ENCODE data around the gene RPS23.
"Not testable (repeated sequence)": the region's sequence is repeated elsewhere in the genome, so short reads cannot be mapped to it uniquely, and the experiment has no call there.

The RPS23 gene

GRCh38 chr5:82267297-82267933 is 10.7 kb downstream of the RPS23 start:
- not testable (repeated sequence) for H3K9ac ChIP-seq (ENCODE audit: low read depth, low read length); H3K27me3 ChIP-seq (ENCODE audit: control insufficient read depth, insufficient read depth, low read length); H3K4me3 ChIP-seq (ENCODE audit: low read depth, low read length); H3K36me3 ChIP-seq (ENCODE audit: control insufficient read depth, insufficient read depth, low read length); H3K9me3 ChIP-seq (ENCODE audit: control insufficient read depth, insufficient read depth, low read length); H3K4me1 ChIP-seq (ENCODE audit: control insufficient read depth, insufficient read depth, low read length)

GRCh38 chr5:82265047-82265446 is 13.1 kb downstream of the RPS23 start:
- Histone ChIP-seq H3K4me3 (ENCODE audit: low read depth, low read length) (no peak overlapping the region), H3K27me3 (ENCODE audit: control insufficient read depth, insufficient read depth, low read length) (no peaks in the 10 kb centered on the region), H3K9me3 (ENCODE audit: control insufficient read depth, insufficient read depth, low read length) (no peaks in the 10 kb centered on the region)

DNA sequence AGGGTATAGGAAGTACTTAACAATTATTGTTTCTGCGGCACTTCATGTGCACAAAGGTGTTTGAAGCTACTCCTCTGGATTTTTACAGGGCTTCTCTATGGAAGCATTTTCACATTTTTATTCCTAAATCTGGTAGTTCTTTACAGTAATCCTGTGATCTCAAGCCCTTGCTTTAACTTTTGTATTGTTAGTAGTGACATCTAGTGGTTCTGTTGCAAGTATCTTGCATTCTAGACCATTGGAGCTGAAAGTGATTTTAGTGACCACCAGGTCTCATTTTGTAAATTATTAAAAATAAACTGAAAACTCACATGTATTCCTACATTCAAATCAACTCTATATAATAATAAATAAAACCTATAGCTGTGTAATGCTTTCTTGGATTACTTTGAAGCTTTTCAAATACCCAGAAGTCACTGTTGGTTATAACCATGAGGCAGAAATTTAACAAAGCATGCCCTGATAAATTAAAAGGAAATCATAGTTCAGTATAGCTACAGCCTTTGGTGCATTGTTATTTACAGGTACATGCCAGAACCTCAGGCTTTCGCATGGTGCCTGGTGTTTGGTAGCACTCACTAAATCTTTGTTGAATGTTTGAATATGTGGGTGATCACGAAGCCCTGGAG is 18.9 kb downstream of the RPS23 start:
- Histone ChIP-seq H3K36me3 (ENCODE audit: control insufficient read depth, insufficient read depth, low read length) (no peaks in the 10 kb centered on the region), H3K4me1 (ENCODE audit: control insufficient read depth, insufficient read depth, low read length) (peaks cover 5% of the 10 kb centered on the region)

More at GRCh38 chr5:82265047-82265446, 13.1 kb downstream of the RPS23 start:
- no peaks in the 10 kb centered on the region for H3K4me1 ChIP-seq (ENCODE audit: control insufficient read depth, insufficient read depth, low read length)
- H3K36me3 ChIP-seq (ENCODE audit: control insufficient read depth, insufficient read depth, low read length) = no peaks in the 10 kb centered on the region
- no peak overlapping the region for H3K9ac ChIP-seq (ENCODE audit: low read depth, low read length)

DNA sequence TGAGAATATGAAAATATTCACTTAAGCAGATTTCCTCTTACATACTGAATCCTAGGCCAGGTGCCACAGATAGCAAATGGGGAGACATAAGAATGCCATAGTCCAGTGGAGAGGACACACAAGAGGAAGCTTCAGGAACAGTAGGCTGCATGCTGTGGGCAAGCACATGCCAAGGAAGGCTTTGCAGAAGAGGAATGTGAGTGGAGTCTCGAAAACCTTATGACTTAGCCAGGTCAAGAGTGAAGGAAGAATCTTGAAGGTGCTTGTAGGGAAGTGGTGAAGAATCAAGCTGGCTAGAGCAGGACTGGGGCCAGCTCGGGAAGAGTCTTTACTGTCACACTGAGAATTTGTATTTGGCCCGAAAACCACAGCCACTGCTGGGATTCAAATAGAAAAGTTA is 20.4 kb downstream of the RPS23 start:
- H3K4me1 ChIP-seq (ENCODE audit: control insufficient read depth, insufficient read depth, low read length) = peaks cover 5% of the 10 kb centered on the region
- no peak overlapping the region for H3K9ac ChIP-seq (ENCODE audit: low read depth, low read length)
- H3K9me3 ChIP-seq (ENCODE audit: control insufficient read depth, insufficient read depth, low read length) = no peaks in the 10 kb centered on the region
- H3K36me3 ChIP-seq (ENCODE audit: control insufficient read depth, insufficient read depth, low read length) = no peaks in the 10 kb centered on the region
- H3K27me3 ChIP-seq (ENCODE audit: control insufficient read depth, insufficient read depth, low read length) = no peaks in the 10 kb centered on the region
- no peak overlapping the region for H3K4me3 ChIP-seq (ENCODE audit: low read depth, low read length)

More for the DNA sequence above, 18.9 kb downstream of the RPS23 start:
- no peak overlapping the region for H3K4me3 ChIP-seq (ENCODE audit: low read depth, low read length)
- no peaks in the 10 kb centered on the region for H3K27me3 ChIP-seq (ENCODE audit: control insufficient read depth, insufficient read depth, low read length)
- no peaks in the 10 kb centered on the region for H3K9me3 ChIP-seq (ENCODE audit: control insufficient read depth, insufficient read depth, low read length)
- H3K9ac ChIP-seq (ENCODE audit: low read depth, low read length) = no peak overlapping the region

DNA sequence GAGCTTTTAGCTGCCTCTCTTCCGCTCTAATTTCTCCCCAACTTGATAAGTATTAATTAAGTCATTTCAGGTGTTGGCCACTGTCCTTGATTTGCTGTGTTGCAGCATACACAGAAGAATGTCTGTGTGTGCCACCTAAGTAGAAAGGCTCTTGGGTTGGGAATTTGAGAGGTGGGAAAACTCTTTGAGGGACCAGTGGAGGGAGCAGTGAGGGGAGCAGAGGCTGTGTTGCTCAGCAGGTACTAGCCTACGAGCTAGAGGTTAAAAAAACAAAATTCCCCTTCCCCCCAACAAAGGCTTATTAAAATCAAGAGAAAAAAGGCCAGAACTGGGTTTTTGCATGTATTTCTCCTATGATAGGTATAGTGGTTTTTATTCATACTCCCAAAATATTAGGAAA is 20.9 kb downstream of the RPS23 start:
- Histone ChIP-seq H3K9ac (ENCODE audit: low read depth, low read length) (no peak overlapping the region), H3K4me3 (ENCODE audit: low read depth, low read length) (no peak overlapping the region), H3K9me3 (ENCODE audit: control insufficient read depth, insufficient read depth, low read length) (no peaks in the 10 kb centered on the region), H3K27me3 (ENCODE audit: control insufficient read depth, insufficient read depth, low read length) (no peaks in the 10 kb centered on the region), H3K36me3 (ENCODE audit: control insufficient read depth, insufficient read depth, low read length) (no peaks in the 10 kb centered on the region), H3K4me1 (ENCODE audit: control insufficient read depth, insufficient read depth, low read length) (peaks cover 5% of the 10 kb centered on the region)

DNA sequence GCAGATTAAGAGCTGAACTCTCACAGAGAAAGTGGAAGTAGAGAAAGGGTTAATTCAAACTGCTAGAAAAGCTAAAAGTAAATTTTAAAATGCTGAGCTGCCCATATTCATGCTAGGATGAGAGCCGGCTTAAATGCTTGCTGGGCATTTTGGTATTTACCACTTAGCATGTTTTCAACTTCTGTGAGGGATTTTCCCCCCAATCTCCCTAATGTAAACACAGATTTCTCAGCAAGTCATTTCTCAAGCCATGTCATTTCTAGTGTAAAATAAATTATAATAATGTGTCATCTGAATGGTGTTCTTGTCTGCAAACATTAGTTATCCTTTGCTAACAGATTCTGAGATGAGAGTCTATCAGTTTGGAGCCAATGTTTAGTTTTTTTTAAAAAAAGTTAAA is 22.3 kb downstream of the RPS23 start:
- no peaks in the 10 kb centered on the region for H3K9me3 ChIP-seq (ENCODE audit: control insufficient read depth, insufficient read depth, low read length)
- no peaks in the 10 kb centered on the region for H3K36me3 ChIP-seq (ENCODE audit: control insufficient read depth, insufficient read depth, low read length)
- H3K9ac ChIP-seq (ENCODE audit: low read depth, low read length) = no peak overlapping the region
- no peak overlapping the region for H3K4me3 ChIP-seq (ENCODE audit: low read depth, low read length)
- no peaks in the 10 kb centered on the region for H3K27me3 ChIP-seq (ENCODE audit: control insufficient read depth, insufficient read depth, low read length)
- H3K4me1 ChIP-seq (ENCODE audit: control insufficient read depth, insufficient read depth, low read length) = peaks cover 5% of the 10 kb centered on the region

GRCh38 chr5:82252744-82253143 is 25.4 kb downstream of the RPS23 start:
- Histone ChIP-seq H3K27me3 (ENCODE audit: control insufficient read depth, insufficient read depth, low read length) (no peaks in the 10 kb centered on the region), H3K36me3 (ENCODE audit: control insufficient read depth, insufficient read depth, low read length) (no peaks in the 10 kb centered on the region), H3K4me3 (ENCODE audit: low read depth, low read length) (no peak overlapping the region), H3K9me3 (ENCODE audit: control insufficient read depth, insufficient read depth, low read length) (no peaks in the 10 kb centered on the region), H3K4me1 (ENCODE audit: control insufficient read depth, insufficient read depth, low read length) (peaks cover 5% of the 10 kb centered on the region), H3K9ac (ENCODE audit: low read depth, low read length) (no peak overlapping the region)

GRCh38 chr5:82246960-82247574 is 31.1 kb downstream of the RPS23 start:
- H3K4me3 ChIP-seq (ENCODE audit: low read depth, low read length) = no peak overlapping the region
- no peaks in the 10 kb centered on the region for H3K27me3 ChIP-seq (ENCODE audit: control insufficient read depth, insufficient read depth, low read length)
- no peaks in the 10 kb centered on the region for H3K9me3 ChIP-seq (ENCODE audit: control insufficient read depth, insufficient read depth, low read length)
- H3K4me1 ChIP-seq (ENCODE audit: control insufficient read depth, insufficient read depth, low read length) = no peaks in the 10 kb centered on the region
- H3K36me3 ChIP-seq (ENCODE audit: control insufficient read depth, insufficient read depth, low read length) = no peaks in the 10 kb centered on the region
- H3K9ac ChIP-seq (ENCODE audit: low read depth, low read length) = no peak overlapping the region

- no peaks in the 10 kb centered on the region for H3K9me3 ChIP-seq (ENCODE audit: control insufficient read depth, insufficient read depth, low read length)
- no peak overlapping the region for H3K4me3 ChIP-seq (ENCODE audit: low read depth, low read length)
- no peak overlapping the region for H3K9ac ChIP-seq (ENCODE audit: low read depth, low read length)
Measured at GRCh38 chr5:82244854-82245635, 33.1 kb downstream of the RPS23 start.

DNA sequence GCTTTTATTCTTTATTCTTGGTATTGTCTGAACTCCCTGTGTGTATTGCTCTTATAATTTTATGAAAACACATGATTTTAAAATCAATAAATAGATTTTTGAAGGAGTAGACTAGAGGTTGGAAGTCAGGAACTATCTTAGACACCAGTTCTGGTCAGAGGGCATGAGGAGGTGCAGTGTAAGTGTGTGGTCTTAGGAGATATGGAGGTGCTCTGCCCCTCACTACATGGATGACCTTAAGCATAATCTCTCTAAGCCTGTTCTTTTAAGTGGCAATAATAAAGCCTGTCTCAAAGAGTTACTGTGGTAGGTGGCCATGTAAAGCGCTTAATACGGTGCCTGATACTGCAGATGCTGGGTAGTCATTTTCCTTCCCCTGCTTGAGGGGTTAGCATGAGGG is 34.0 kb downstream of the RPS23 start:
- H3K9ac ChIP-seq (ENCODE audit: low read depth, low read length) = no peak overlapping the region
- no peaks in the 10 kb centered on the region for H3K4me1 ChIP-seq (ENCODE audit: control insufficient read depth, insufficient read depth, low read length)
- no peak overlapping the region for H3K4me3 ChIP-seq (ENCODE audit: low read depth, low read length)
- H3K36me3 ChIP-seq (ENCODE audit: control insufficient read depth, insufficient read depth, low read length) = no peaks in the 10 kb centered on the region
- H3K27me3 ChIP-seq (ENCODE audit: control insufficient read depth, insufficient read depth, low read length) = no peaks in the 10 kb centered on the region
- no peaks in the 10 kb centered on the region for H3K9me3 ChIP-seq (ENCODE audit: control insufficient read depth, insufficient read depth, low read length)

More at GRCh38 chr5:82244854-82245635, 33.1 kb downstream of the RPS23 start:
- H3K27me3 ChIP-seq (ENCODE audit: control insufficient read depth, insufficient read depth, low read length) = no peaks in the 10 kb centered on the region
- no peaks in the 10 kb centered on the region for H3K4me1 ChIP-seq (ENCODE audit: control insufficient read depth, insufficient read depth, low read length)
- H3K36me3 ChIP-seq (ENCODE audit: control insufficient read depth, insufficient read depth, low read length) = no peaks in the 10 kb centered on the region

DNA sequence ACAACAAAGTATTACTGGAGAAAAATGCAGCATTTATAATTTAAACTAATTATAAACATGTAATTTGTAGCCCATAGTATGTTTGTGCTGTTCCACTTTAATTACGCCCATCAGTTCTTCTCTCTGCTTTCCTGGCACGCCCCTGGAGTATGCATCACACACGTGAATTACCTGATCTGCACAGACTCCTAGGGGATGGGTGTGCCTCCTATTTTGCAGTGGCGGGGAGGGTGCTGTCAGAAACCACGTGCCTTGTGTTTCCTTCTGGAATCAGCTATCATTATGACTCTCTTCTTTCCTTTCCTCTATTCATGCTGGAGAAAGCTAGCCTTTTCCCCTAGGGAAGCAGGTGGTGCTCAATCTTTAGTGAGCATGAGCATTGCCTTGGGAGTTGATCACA is 43.3 kb downstream of the RPS23 start:
- H3K27me3 ChIP-seq (ENCODE audit: control insufficient read depth, insufficient read depth, low read length) = no peaks in the 10 kb centered on the region
- H3K36me3 ChIP-seq (ENCODE audit: control insufficient read depth, insufficient read depth, low read length) = no peaks in the 10 kb centered on the region
- no peaks in the 10 kb centered on the region for H3K4me1 ChIP-seq (ENCODE audit: control insufficient read depth, insufficient read depth, low read length)
- no peaks in the 10 kb centered on the region for H3K9me3 ChIP-seq (ENCODE audit: control insufficient read depth, insufficient read depth, low read length)
- H3K9ac ChIP-seq (ENCODE audit: low read depth, low read length) = no peak overlapping the region
- H3K4me3 ChIP-seq (ENCODE audit: low read depth, low read length) = no peak overlapping the region

All from iPS-15b (cell line).